ENCODE data around the gene TPTE.

GRCh38 chr21:10627316-10627863 lies 106.0 kb downstream of the TPTE start:
- no peak for TF ChIP-seq CTCF (IDR thresholded peaks at IDR 0.05)
- no peak for TF ChIP-seq ZFP36 (IDR thresholded peaks at IDR 0.05; ENCODE audit: borderline replicate concordance, partially characterized antibody)
- TF ChIP-seq RFX5 (IDR thresholded peaks at IDR 0.05): no peak
- TF ChIP-seq MYC (IDR thresholded peaks at IDR 0.05; ENCODE audit: borderline replicate concordance, low read length): no peak
- no peak for TF ChIP-seq EP300 (IDR thresholded peaks at IDR 0.05)
- no peak for TF ChIP-seq CEBPB (IDR thresholded peaks at IDR 0.05)
